Stimulated activated CD4-positive, alpha-beta T cell treated with anti-CD3 and anti-CD28 coated beads, TNF-alpha, amount 100 ng/mL, for 24 hours (primary cell): ENCODE data around the gene RIOK3.
"Not testable (repeated sequence)": the region's sequence is repeated elsewhere in the genome, so short reads cannot be mapped to it uniquely, and the experiment has no call there.

Source experiments
- DNase-seq, 3 experiments: peaks; one replicate each; pipeline ENCODE4 v3.0.0-alpha.2; 2020; ENCODE audit warnings: low read depth in 3 of 3

The RIOK3 gene

GRCh38 chr18:23451011-23451410 is 2.1 kb upstream of the RIOK3 start:
- no peak for DNase-seq

- DNase-seq: no peak
Measured at GRCh38 chr18:23451491-23451890, 1.6 kb upstream of the RIOK3 start.

GRCh38 chr18:23452347-23452727 is 750 bp upstream of the RIOK3 start:
- DNase-seq: no peak

- no peak for DNase-seq
Measured at GRCh38 chr18:23453680-23454058, 582 bp downstream of the RIOK3 start.

GRCh38 chr18:23456835-23457234 is 3.7 kb downstream of the RIOK3 start:
- DNase-seq: no peak

- DNase-seq: no peak
Measured at GRCh38 chr18:23458830-23459529, 5.9 kb downstream of the RIOK3 start.

GRCh38 chr18:23459530-23459921 is 6.4 kb downstream of the RIOK3 start:
- no peak for DNase-seq

- DNase-seq: no peak
Measured at GRCh38 chr18:23460285-23461273, 7.5 kb downstream of the RIOK3 start.

GRCh38 chr18:23462876-23463275 is 9.8 kb downstream of the RIOK3 start:
- no peak for DNase-seq

GRCh38 chr18:23468753-23469459 is 15.8 kb downstream of the RIOK3 start:
- DNase-seq: no peak

GRCh38 chr18:23470620-23471387 is 17.7 kb downstream of the RIOK3 start:
- no peak for DNase-seq

- DNase-seq: no peak
Measured at GRCh38 chr18:23471486-23471885, 18.4 kb downstream of the RIOK3 start.

- DNase-seq: no peak
Measured at GRCh38 chr18:23479829-23480505, 26.9 kb downstream of the RIOK3 start.

GRCh38 chr18:23484561-23485182 is 31.6 kb downstream of the RIOK3 start:
- no peak for DNase-seq

- no peak for DNase-seq
Measured at GRCh38 chr18:23485386-23485785, 32.3 kb downstream of the RIOK3 start.

- peak in 2 of 3 experiments; percentile 9 to 42 for DNase-seq
Measured at GRCh38 chr18:23487738-23488570, 34.9 kb downstream of the RIOK3 start.

- not testable (repeated sequence) for DNase-seq
Measured at GRCh38 chr18:23489586-23489985, 36.5 kb downstream of the RIOK3 start.

GRCh38 chr18:23493654-23494053 is 40.6 kb downstream of the RIOK3 start:
- no peak for DNase-seq

GRCh38 chr18:23494992-23495391 is 41.9 kb downstream of the RIOK3 start:
- DNase-seq: no peak
